ENCODE measurements around the gene RIC1.
"Not testable (repeated sequence)": the region's sequence is repeated elsewhere in the genome, so short reads cannot be mapped to it uniquely, and the experiment has no call there.

Gene RIC1

GRCh38 chr9:5719100-5719926 lies 90.4 kb downstream of the RIC1 start:
- DNase-seq (ENCODE audit: insufficient read length, low spot score) (no peak), FAIRE-seq (no peak)

- FAIRE-seq (no peak), DNase-seq (ENCODE audit: insufficient read length, low spot score) (no peak)
Measured at GRCh38 chr9:5720151-5720550, 91.2 kb downstream of the RIC1 start.

- FAIRE-seq = no peak
- no peak for DNase-seq (ENCODE audit: insufficient read length, low spot score)
Measured at GRCh38 chr9:5721279-5722087, 92.6 kb downstream of the RIC1 start.

DNA sequence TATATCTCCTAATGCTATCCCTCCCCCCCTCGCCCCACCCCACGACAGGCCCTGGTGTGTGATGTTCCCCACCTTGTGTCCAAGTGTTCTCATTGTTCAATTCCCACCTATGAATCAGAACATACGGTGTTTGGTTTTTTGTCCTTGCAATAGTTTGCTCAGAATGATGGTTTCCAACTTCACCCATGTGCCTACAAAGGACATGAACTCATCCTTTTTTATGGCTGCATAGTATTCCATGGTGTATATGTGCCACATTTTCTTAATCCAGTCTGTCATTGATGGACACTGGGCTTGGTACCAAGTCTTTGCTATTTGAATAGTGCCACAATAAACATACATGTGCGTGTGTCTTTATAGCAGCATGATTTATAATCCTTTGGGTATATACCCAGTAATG lies 93.8 kb downstream of the RIC1 start:
- not testable (repeated sequence) for DNase-seq (ENCODE audit: insufficient read length, low spot score); FAIRE-seq

GRCh38 chr9:5735072-5735471 lies 106.2 kb downstream of the RIC1 start:
- DNase-seq (ENCODE audit: insufficient read length, low spot score) = no peak
- FAIRE-seq = no peak

GRCh38 chr9:5736563-5737346 lies 107.8 kb downstream of the RIC1 start:
- DNase-seq (ENCODE audit: insufficient read length, low spot score) (no peak), FAIRE-seq (no peak)

GRCh38 chr9:5743109-5743508 lies 114.2 kb downstream of the RIC1 start:
- FAIRE-seq (no peak), DNase-seq (ENCODE audit: insufficient read length, low spot score) (no peak)

GRCh38 chr9:5748438-5748837 lies 119.5 kb downstream of the RIC1 start:
- DNase-seq (ENCODE audit: insufficient read length, low spot score) = no peak
- FAIRE-seq = no peak

GRCh38 chr9:5749306-5749705 lies 120.4 kb downstream of the RIC1 start:
- no peak for DNase-seq (ENCODE audit: insufficient read length, low spot score)
- no peak for FAIRE-seq

DNA sequence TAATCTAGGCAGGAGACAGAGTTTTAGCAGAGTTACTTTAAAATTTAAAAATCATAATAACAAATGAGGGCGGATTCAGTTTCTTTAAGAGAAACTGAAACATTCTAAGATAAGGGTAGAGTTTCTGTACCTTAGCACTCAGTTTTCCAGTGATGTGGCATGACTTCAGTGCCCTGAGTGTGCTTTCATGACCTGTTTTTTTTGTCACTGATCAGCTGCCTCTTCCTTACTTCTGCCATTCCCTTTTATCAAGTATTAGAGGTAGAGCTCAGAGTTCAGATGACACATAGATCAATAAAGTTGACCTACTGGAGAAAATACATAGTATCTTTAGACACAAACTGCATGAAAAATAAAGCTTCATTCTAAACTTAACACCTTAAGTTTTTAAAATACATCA lies 121.7 kb downstream of the RIC1 start:
- DNase-seq (ENCODE audit: insufficient read length, low spot score) = no peak
- FAIRE-seq = no peak

DNA sequence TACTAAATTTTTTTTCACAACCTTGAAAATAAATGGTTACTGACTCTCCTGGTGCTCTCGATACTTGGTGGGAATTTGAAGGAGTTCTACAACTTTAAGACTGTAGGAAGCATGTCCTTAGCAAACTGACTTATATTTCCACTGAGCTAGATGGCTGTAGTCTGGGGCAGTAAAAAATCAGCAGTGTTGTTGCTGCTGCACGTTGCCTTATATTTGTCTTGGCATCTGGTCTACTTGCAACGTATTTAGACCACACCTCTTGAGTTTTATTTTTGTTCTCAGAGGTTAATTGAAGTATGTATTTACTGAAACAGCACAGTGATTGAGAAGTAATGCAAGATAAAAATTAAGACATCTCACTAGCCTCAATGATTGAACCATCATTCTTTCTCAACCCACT lies 127.7 kb downstream of the RIC1 start:
- DNase-seq (ENCODE audit: insufficient read length, low spot score) (no peak), FAIRE-seq (no peak)

GRCh38 chr9:5760338-5760737 lies 131.4 kb downstream of the RIC1 start:
- DNase-seq (ENCODE audit: insufficient read length, low spot score) (no peak), FAIRE-seq (no peak)

DNA sequence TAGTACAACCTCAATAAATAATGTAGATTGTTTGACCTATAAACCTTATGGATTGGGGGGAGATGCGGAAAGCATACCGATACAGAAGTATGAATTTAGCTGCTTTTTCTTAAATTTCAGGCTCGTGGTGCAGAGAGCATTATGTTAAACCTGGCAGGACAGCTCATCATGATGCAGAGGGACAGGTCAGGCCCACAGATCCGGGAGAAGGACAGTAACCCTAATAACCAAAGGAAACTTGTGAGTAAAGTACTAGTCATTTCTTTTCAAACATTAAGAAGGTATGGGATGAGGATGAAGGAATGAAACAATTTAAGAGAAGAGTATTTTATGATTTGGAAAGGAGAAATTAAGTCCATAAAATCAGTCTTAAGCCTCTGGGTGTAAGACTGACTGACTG lies 133.5 kb downstream of the RIC1 start:
- no peak for FAIRE-seq
- no peak for DNase-seq (ENCODE audit: insufficient read length, low spot score)

GRCh38 chr9:5764130-5764868 lies 135.4 kb downstream of the RIC1 start:
- DNase-seq (ENCODE audit: insufficient read length, low spot score) (no peak), FAIRE-seq (no peak)

- FAIRE-seq (no peak), DNase-seq (ENCODE audit: insufficient read length, low spot score) (no peak)
Measured at GRCh38 chr9:5767968-5768932, 139.3 kb downstream of the RIC1 start.

DNA sequence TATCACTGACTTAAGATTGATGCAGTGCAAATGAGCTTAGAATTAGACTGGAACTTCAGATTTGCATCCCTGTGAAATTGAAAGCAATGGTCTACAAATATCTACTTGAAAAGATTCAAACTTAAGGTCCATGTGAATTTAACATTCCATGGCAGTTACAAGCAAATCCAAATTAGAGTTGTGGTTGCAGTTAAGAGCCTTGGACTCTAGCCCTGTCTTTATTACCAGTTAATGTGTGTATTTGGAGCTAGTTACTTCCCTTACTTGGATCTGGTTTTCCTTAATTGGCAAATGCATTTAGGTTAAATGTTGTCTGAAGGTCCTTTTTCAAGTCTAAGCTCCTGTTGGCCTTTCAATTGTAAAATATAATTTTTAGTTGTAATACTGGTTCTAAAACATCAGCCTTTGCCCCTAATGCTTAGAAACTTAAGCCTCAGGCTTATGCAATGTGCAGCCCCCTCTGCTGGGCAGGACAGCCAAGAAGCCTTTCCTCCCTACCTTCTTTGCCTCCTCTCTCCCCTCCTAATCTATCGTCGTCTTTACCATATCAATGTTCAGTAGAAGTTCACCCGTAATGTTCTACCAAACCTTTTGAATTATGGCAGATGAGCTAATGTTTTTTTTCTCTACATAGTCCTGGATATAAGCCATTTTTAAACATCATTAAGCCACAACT lies 144.6 kb downstream of the RIC1 start:
- DNase-seq (ENCODE audit: insufficient read length, low spot score) = no peak
- FAIRE-seq = no peak

DNA sequence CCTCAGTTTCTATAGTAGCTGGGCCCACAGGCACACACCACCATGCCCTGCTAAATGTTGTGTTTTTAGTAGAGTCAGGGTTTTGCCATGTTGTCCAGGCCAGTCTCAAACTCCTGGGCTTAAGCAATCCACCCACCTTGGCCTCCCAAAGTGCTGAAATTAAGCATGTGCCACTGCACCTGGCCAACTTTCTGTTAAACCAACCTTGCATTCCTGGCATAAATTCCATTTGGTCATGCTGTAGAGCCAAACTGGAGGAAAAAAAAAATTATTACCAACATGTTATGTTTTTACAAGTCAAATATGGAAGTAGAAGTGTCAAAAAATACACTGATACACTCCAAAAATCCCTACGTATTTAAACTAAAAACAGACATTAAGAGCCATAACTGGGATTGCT lies 149.9 kb downstream of the RIC1 start:
- DNase-seq (ENCODE audit: insufficient read length, low spot score) (no peak), FAIRE-seq (no peak)

DNA sequence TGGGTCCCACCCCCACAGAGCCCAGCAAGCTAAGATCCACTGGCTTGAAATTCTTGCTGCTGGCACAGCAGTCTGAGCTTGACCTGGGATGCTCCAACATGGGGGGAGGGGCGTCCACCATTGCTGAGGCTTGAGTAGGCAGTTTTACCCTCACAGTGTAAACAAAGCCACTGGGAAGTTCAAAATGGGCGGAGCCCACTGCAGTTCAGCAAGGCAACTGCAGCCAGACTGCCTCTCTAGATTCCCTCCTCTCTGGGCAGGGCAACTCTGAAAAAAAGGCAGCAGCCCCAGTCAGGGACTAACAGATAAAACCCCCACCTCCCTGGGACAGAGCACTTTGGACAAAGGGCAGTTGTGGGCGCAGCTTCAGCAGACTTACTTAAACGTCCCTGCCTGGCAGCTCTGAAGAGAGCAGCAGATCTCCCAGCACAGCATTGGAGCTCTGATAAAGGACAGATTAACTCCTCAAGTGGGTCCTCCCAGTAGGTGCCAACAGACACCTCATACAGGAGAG lies 150.9 kb downstream of the RIC1 start:
- not testable (repeated sequence) for DNase-seq (ENCODE audit: insufficient read length, low spot score); FAIRE-seq

- not testable (repeated sequence) for FAIRE-seq; DNase-seq (ENCODE audit: insufficient read length, low spot score)
Measured at GRCh38 chr9:5783420-5783819, 154.5 kb downstream of the RIC1 start.

Data from HTR-8/SVneo (cell line).